GM23338 (cell line): ENCODE data around the gene LRMDA.

Experiments used
- POLR2AphosphoS5 ChIP-seq: IDR thresholded peaks from 2 replicates; pipeline ENCODE4 v1.6.1; 2016; ENCODE audit warnings: antibody characterized with exemption, low read depth
- REST ChIP-seq: IDR thresholded peaks from one replicate; pipeline ENCODE4 v1.6.1; 2018; ENCODE audit warnings: antibody characterized with exemption; ENCODE audit not compliant: unreplicated experiment
- STAT1 ChIP-seq: IDR thresholded peaks from one replicate; pipeline ENCODE4 v1.6.1; 2016; ENCODE audit warnings: antibody characterized with exemption; ENCODE audit not compliant: unreplicated experiment
- TF ChIP-seq, protein P1 (sequence below), 2 experiments: fragments of 200-600 bp in 1 of 2; sonication (generic) in 1 of 2; conservative IDR thresholded peaks; 2 replicates each; pipeline versions ENCODE4 v1.5.1 to v1.6.1; 2016 to 2017; ENCODE audit warnings: antibody characterized with exemption in 2 of 2, low read depth in 2 of 2, mild to moderate bottlenecking in 2 of 2, moderate library complexity in 1 of 2

DNA sequence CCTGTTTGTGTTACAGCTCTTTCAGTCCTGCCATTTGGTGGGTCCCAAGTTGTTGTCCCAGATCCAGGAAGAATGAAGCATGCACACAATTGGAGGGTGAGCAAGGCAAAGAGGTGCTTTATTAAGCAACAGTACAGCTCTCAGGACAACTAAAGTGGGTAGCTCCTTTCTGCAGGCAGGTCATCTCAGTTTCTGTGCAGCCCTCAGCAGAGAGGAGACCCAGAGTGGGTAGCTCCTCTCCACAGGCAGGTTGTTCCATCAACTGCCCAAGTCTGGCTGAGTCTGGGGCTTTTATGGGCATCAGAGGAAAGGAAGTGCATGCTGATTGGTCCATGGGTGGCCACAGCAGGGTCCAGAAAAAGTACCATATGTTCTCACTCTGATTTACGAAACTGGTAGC, 624.5 kb downstream of the LRMDA start:
- TF ChIP-seq POLR2AphosphoS5 (no peak), STAT1 (no peak), REST (no peak)
- TF ChIP-seq, protein P1, sequence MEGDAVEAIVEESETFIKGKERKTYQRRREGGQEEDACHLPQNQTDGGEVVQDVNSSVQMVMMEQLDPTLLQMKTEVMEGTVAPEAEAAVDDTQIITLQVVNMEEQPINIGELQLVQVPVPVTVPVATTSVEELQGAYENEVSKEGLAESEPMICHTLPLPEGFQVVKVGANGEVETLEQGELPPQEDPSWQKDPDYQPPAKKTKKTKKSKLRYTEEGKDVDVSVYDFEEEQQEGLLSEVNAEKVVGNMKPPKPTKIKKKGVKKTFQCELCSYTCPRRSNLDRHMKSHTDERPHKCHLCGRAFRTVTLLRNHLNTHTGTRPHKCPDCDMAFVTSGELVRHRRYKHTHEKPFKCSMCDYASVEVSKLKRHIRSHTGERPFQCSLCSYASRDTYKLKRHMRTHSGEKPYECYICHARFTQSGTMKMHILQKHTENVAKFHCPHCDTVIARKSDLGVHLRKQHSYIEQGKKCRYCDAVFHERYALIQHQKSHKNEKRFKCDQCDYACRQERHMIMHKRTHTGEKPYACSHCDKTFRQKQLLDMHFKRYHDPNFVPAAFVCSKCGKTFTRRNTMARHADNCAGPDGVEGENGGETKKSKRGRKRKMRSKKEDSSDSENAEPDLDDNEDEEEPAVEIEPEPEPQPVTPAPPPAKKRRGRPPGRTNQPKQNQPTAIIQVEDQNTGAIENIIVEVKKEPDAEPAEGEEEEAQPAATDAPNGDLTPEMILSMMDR (conservative IDR thresholded peaks at IDR 0.05; ENCODE audit: low read depth in 2 of 2), result no peak
